DMS114 treated with DMSO at 0.1 percent for 48 hours (cell line): ENCODE measurements around the gene RFC5.

Experiments used
- DNase-seq: peaks from one replicate; lab custom pipeline; 2025; ENCODE audit not compliant: unreplicated experiment; lab: John Stamatoyannopoulos, UW

Gene RFC5

DNA sequence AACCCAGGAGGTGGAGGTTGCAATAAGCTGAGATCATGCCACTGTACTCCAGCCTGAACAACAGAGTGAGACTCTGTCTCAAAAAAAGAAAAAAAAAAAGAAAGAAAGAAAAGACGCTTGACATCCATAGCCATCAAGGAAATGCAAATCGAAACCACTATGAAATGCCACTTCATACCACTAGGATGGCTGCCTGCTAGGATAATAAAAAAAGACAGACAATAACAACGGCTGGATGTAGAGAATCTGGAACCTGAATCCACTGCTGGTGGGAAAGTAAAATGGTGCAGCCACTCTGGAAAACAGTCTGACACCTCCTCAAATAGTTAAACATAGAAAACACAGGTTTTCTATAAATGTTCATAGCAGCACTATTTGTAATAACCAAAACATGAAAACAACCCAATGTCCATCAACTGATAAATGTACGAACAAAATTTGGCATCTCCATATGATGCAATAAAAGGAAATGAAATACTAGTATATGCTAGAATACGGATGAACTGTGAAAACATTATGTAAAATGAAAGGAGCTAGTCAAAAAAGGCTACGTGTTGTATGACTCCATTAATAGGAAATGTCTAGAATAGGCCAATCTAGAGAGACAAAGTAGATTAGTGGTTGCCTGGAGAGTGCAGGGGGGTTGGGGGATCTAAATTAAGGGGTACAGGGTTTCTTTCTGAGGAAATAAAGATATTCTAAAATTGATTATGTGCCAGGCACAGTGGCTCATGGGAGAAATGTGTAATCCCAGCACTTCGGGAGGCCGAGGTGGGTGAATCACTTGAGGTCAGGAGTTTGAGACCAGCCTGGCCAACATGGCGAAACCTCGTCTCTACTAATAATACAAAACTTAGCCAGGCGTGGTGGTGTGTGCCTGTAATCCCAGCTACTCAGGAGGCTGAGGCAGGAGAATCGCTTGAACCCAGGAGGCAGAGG is 34.7 kb downstream of the RFC5 start:
- no peak for DNase-seq

DNA sequence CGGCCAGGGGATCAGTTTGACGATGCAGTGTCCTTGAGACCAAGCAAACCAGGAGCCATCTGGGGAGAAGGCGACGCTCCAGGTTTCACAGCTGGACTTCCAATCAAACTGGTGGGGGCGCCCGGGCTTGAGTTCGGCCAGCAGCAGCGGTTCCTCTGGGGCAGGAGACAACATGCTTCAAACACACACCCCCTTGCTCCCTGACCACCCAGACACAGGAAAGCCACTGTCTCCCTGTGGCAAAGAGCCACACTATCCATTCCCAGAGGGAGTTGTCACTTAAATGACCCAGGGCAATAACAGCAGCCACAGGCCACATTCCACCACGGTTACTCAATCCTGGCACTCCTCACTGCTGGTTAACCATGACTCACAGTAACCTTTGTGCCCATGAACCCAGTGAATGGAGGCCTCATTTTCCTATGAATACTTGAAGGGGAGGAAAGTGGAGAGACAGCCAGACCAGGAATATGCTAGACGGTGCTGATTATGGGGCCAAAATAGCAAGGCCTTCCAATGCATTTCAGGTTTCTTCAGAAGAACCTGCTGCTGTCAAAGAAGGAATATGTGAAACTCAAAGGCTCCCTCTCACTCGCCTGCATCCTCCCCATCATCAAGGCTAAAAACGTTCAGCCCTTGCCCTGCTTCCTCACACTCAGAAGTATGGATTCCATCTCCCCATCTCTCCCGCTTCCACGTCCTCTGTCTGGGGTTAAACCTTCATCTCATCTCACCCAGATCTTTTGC is 36.0 kb downstream of the RFC5 start:
- no peak for DNase-seq

DNA sequence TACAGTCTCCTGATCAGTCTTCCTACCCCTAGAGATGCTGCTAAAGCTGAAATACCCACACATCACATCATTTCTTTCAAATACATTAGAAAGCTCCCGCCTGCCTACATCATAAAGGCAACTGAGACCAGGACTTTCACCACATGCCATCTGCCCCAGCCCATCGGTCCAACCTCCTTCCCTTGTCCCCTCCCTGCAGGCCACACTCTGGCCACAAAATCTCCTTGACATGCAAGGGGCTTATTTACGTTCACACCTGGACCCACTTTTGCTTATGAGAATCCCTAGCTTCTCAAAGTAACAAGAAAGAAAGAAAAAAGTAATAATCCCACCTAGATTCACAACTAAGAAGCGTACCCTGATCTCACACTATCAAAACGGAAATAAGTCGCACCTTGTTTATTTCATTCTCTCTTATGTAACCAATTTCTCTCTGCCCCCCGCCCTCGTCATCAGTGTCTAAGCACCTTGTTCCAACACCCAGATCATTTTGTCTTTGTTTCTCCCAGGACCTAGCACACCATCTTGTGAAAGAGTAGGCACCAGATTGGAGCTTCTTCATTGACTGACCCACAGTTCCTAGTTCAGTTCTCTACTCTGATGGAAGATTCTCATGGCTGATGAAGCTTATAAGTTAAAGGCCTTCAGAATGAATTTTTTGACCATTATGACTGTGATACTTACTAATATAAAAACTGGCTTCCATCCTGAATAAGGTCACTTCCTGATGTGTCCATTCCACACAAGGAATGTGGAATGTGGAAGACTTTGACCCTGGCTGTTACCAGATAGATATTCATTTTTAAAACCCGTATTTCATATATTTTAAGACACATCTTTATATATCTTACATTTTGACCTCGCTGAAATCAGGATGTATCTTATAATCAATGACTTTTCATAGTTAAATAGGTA is 36.8 kb downstream of the RFC5 start:
- no peak for DNase-seq

DNA sequence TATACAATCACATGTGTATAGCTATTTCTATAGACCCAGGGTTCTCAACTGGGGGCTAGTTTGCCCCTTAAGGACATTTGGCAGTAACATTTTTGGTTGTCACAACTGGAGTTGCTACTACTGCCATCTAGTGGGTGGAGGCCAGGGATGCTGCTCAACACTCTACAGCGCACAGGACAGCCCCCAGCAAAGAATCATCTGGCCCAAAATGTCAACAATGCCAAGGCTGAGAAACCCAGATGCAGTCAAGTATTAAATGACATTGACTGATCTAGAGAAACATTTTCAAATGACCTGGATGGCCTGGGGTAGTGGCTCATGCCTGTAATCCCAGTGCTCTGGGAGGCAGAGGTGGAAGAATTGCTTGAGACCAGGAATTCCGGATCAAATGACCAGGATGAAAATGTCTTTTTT is 38.6 kb downstream of the RFC5 start:
- DNase-seq: peak; percentile 24

DNA sequence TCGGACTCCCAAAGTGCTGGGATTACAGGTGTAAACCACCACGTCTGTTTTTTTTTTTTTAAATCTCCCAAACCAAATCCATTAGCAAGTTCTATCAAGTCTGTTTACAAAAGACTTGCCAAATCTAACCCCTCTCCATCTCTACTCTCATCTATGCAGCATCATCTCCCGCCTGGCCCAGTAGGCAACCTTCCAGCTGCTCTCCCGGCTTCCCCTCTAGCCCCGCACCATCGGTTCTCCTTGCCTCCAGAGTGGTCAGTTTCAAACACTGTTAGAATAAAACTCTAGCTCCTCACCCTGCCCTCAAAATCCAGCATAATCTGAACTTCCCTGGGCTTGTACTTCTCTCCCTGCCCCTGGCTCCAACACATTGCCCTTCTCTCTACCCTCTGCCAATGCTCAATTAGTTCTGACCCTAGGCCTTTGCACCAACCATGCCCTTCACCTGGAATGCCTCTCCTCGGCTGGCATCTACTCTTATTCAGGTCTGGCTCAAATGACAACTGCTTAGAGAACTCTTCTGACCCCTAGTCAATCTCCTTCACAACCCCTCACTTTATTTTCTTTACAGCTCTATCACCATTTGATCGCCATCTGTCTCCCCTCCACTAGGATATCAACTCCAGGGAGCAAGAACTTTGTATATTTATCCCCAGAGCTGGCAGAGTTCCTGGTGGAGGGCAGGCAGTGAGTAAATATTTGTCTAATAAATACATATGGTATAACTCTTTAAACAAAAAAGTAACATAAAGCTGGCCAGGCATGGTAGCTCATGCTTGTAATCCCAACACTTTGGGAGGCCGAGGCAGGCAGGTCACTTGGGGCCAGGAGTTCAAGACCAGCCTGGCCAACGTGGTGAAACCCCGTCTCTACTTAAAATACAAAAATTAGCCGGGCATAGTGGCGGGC is 39.6 kb downstream of the RFC5 start:
- DNase-seq: no peak

DNA sequence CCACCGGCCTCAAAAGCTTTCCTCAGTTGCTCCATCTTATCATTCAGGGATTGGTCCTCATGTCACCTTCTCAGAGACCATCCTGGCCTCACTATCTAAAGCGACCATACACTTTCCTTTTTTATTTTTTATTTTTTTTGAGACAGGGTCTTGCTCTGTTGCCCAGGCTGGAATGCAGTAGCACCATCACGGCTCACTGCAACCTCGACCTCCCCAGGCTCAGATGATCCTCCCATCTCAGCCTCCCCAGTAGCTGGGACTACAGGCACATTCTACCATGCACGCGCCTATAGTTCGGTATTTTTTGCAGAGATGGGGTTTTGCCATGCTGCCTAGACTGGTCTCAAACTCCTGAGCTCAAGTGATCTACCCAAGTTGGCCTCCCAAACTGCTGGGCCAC is 41.7 kb downstream of the RFC5 start:
- no peak for DNase-seq

DNA sequence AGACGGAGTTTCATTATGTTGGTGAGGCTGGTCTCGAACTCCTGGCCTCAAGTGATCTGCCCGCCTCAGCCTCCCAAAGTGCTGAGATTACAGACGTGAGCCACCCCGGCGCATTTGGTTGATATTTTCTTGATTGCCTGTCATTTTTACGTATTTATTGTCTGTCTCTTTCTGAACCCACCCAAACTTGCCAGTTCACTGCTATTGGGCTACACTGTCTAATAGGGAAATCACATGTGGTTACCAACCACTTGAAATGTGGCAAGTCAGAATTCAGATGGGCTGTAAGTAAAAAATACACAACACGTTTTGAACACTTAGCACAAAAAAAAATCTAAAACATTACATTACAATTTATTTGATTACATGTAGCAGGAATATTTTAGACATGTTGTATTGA is 42.4 kb downstream of the RFC5 start:
- no peak for DNase-seq

DNA sequence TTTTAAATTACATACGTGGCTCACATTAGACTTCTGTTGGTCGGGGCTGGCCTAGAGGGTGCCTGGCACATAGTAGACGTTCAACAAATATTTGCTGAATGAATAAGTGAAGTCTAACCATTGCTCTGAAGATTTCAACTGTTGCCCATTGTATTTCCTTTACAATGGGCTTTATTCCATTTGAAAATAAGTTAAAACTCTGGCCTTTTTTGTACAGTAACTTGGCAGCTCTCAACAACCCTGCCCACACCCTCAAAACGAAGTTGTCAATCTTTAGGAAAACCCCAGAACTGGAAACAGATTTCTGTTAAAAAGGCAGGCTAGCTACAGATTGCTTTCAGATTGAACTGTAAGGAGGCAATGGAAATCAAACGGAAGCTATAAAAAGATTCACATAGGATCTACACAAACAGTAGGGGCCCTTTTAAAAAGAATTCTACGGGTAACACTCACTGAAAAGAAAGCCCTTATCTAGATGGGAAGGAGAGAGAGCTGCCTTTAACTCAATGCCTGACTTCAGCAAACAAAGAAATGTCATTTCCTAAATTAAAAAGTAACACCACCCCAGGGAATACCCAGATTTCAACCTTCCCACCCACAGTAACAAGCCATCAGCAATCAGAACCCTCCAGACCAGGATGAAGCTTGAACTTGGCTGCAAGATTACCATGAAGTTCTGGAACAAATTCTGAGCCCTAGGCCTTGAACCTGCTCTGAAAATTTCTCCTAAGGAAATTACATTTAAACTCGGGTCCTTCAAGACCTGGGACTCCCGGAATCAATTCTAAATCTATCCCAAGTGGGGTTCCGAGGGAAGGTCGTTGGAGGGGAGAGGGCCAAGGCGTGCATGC is 43.1 kb downstream of the RFC5 start:
- DNase-seq: no peak

DNA sequence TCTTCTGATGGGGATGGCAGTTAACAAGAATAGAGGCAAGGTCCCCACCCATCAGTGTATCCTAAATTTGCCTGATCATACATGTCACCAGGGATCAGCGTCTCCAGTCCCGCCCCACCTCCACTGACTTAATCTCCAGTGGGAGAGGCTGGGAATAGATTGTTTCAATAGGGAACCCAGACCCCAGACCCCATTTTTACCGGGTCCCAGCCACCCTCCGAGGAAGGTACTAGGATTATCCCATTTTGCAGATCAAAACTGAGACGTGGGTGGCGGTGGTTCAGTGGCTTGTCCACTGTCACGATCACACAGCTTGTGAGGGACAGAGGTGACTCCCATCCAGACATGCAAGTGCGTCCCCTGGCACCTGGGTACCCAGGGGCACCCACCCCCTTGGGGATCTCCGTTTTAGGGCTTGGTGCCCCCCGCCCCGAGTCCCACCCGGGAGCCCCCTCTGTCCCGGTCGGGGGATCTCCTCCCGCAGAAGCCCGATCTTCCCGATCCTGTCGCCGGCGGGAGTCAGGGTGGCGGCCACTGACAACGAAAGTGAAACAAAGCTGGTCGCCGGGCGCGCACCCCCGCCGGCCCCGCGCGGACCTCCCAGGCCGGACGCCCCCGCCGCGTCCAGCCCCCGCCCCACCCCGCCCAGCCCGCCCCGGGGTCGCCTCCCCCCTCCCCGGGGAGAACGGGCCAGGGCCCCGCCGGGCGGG is 44.0 kb downstream of the RFC5 start:
- DNase-seq: no peak

DNA sequence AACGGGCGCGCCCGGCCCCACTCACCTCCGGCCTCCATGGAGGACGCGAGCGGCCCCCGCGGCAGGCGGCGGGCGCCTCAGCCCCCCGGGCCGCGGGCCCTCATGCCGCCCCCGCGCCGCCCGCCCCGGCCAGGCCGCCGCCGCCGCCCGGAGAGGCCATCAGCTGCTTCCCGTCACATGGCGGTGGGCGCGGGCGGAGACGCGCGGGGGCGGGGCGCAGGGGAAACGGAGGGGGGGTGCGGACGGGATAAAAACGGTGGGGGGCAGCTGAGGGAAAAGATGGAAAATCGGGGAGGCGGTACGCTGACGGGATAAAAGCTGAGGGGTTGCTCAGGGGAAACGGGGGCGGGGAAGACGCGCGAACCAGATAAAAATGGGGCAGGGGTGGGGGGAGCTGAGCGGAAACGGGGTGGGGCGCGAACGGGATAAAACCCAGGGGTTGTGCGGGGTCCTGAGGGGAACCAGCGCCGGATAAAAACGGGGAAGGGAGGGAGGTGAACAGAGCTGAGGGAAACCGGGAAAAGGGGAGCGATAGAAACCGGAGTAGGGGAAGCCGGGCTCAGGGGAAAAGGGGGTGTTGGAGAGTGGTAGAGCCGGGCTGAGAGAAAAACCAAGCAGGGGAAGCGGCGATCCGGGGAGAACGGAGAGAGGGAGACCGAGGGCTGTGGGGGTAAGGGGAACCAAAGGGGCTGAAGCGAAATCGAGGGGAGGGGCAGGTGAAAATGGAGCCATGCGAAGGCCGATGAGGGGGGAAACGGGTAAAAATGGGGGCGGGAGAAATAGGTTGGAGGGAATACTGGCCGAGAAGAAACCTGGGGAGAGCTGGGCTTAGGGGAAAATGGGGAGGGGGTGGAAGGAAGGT is 44.7 kb downstream of the RFC5 start, which contains the start of gene WSB2:
WSB2 (minus strand) TSS at position 169 of the 862 bp plus-strand sequence; CDS start at position 38, 131 bp downstream.
- DNase-seq: no peak

DNA sequence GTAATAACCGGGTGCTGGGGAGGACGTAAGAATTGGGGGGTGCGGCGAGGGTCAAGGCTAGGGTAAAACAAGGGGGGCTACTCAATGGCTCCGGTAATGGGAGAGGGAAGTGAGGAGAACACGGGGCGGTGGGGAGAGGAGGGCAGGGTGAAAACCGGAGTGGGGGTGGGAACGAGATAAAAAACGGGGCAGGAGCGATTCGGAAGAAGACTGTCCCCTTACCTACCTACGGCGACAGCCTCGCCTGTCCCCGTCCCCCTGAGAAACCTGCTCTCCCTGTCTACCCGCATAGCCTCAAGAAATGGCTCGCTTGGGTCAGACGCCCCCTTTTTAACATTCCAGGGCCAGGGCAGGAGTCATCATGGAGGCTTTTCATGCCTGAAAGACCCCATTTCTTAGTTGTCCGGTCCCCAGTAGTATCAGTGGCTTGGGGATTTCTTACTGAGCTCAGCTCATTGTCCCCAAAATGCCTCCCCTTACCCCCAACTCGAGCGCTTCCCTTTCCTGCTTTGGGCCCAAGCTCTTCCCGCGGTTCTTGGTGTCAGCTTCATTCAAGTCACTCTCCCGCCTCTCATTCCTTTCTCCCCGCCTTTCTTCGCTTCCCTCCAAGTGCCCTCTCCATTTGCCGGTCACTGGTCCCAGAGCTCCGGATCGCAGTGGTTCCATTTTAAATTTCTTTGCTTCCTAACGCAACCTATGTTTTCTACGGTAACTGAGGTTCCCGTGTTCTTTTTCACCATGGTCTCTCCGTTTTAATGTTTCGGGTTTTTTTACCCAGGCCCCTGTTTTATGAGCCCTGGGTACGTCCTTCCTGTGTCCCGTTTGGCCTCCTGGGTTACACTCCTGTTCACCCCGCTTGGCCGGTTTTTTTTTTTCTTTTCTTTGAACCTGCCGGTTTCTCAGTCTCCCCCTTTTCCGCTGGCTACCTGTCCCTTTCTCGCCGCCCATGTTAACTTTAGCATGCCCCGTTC is 45.7 kb downstream of the RFC5 start:
- DNase-seq: peak; percentile 65

DNA sequence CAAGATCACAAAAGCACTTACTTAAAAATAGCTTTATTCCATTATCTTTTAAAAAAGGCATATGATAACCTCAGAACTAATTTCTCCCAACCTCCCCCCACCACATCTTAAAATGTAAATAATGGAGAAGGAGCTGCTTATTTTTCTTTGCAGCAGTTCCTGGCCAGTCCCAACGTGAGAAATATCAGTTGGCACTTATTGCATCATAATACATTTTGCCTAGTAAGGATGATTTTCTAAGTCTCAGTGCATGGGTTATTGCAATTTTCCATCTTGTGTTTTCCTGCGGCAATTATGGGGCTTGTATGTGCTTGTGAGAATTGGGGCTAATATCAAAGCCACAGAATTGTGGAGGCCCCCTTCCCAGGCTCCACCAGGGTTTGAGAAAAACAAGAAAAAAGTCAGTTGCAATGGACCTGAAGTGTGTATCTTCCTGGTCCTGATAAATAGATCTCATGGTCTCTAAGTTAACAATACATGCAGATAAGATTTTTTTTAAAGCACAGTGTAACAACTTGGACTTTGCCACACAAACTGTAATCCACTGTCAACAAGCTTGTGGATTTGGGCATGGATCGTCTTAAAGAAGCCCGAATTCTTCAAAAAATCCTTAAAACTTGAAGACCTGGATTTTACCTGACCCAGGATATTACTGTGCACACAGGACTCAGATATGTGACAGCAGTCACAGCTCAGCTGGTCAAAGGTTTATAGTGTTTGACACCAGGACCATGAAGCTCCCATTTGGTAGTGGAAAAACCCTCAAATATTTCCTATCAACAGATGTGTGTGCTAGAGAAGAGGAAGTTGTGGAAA is 47.3 kb downstream of the RFC5 start:
- no peak for DNase-seq

DNA sequence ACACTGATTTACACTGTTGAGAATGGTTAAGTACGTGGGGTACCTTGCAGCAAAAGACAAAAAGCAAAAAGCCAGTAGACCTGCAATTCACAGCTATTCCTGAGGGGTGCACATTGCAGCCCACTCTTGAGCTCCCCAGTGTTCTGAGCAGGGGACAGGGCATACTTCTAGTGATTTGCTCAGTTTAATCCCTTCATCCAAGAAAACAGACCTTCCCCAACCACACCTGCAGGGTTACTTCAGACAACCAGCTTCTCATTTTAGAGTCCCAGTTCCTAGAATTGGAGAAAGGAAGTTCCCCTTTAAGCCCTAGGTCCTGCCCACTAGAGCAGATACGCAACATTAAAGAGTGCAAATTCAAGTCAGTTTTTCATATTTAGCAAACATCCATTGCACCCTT is 48.1 kb downstream of the RFC5 start:
- peak; percentile 23 for DNase-seq

DNA sequence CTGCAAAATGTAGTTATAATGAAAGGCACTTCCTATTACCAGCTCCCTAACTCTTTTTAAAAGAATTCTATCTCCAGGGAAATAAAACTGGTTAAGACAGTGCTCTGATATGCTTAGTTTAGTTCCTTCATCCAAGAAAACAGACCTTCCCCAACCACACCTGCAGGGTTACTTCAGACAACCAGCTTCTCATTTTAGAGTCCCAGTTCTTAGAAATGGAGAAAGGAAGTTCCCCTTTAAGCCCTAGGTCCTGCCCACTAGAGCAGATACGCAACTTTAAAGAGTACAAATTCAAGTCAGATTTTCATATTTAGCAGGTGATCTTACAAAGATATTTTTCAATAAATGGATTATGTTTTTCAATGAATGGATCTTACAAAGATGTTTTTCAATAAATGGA is 48.9 kb downstream of the RFC5 start:
- no peak for DNase-seq

DNA sequence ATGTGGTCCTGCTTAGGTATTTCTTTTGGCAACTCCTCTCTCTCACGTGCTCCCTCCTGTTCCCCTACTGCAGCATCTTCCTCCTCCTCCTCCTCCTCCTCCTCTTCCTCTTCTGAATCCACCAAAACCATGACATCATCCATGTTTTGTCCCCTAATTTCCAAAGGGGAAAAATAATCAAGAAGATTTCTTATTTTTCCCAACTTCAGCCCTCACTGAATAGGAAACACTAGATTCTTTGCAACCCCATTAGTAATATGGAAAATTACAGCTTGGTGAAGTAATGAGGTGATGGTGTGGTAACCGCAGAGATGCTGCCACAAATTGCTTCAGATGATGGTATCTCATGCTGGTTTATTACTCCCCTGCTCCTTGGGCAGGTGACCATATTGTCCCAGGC is 51.9 kb downstream of the RFC5 start:
- DNase-seq: no peak

DNA sequence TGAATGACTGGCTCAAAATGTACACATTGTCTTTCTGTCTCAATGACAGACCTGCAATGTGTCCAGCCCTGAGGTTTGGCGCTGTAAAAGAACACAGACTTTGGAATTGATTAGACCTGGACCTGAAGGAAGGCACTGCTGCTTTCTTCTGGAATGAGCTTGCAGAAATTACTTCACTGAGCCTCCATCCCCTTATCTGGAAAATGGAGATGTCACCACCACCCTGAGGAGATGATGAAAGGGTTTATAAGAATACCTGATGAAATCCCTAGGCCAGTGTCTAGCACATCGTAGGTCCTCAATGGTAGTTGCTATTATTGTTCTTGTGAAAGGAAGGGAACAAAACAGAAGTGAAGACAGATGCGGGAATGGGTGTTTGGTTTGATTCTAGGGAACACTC is 54.1 kb downstream of the RFC5 start:
- no peak for DNase-seq
